Peyer's patch (tissue), 4 donors: Measurements from ENCODE around the gene XBP1.

ENCODE experiments used
- CTCF ChIP-seq, 6 experiments: fragments of 450-650 bp in 4 of 6; fragments of 200-600 bp in 2 of 6; sonication (generic) in 1 of 6; IDR thresholded peaks; one replicate each; pipeline ENCODE4 v1.5.1; 2017 to 2019; ENCODE audit warnings: antibody characterized with exemption in 6 of 6, mild to moderate bottlenecking in 3 of 6, moderate library complexity in 1 of 6
- POLR2A ChIP-seq, 2 donors: fragments of 450-650 bp; IDR thresholded peaks; one replicate each; pipeline ENCODE4 v1.5.1; 2017; ENCODE audit warnings: antibody characterized with exemption in 2 of 2, mild to moderate bottlenecking in 2 of 2, moderate library complexity in 2 of 2

- TF ChIP-seq CTCF (IDR thresholded peaks at IDR 0.05) (no peak), POLR2A (IDR thresholded peaks at IDR 0.05) (no peak)
Measured at GRCh38 chr22:28819253-28820096, 19.1 kb upstream of the XBP1 start.
